ENCODE data around the gene PIK3C3.

GRCh38 chr18:41922841-41923240 is 32.2 kb upstream of the PIK3C3 start:
- no peak for TF ChIP-seq CTCF (IDR thresholded peaks at IDR 0.05)
- no peak for TF ChIP-seq RFX5 (IDR thresholded peaks at IDR 0.05; ENCODE audit: low read length)
- TF ChIP-seq MXI1 (IDR thresholded peaks at IDR 0.05; ENCODE audit: low read depth, low read length), result no peak
- TF ChIP-seq EP300 (IDR thresholded peaks at IDR 0.05; ENCODE audit: borderline replicate concordance in 1 of 2, low read depth in 1 of 2, low read length in 1 of 2), result no peak
- TF ChIP-seq EZH2phosphoT487 (IDR thresholded peaks at IDR 0.05; ENCODE audit: borderline replicate concordance, low read depth), result no peak
- no peak for TF ChIP-seq TAF1 (IDR thresholded peaks at IDR 0.05; ENCODE audit: borderline replicate concordance, low read depth, low read length)
- no peak for TF ChIP-seq POLR2AphosphoS5 (IDR thresholded peaks at IDR 0.05; ENCODE audit: low read depth, low read length)

Data from SK-N-SH (cell line).